ENCODE measurements around the gene MIEF2.

MIEF2 gene

GRCh38 chr17:18236494-18236893 is 24.0 kb upstream of the MIEF2 start:
- 97 to 98% methylated on average over 16 to 17 of the region's 18 CpGs for WGBS, 2 experiments (ENCODE audit: insufficient coverage in 2 of 2)
- Histone ChIP-seq H3K36me3 (ENCODE audit: control insufficient read depth, insufficient read depth, low read length) (peaks cover 88% of the 10 kb centered on the region), H3K27ac (ENCODE audit: low read depth, low read length, severe bottlenecking) (no peak overlapping the region), H3K9me3 (ENCODE audit: control insufficient read depth, low read length) (no peaks in the 10 kb centered on the region), H3K4me1 (ENCODE audit: control insufficient read depth, insufficient read depth, low read length, poor library complexity, severe bottlenecking) (peaks cover 11% of the 10 kb centered on the region), H3K4me3 (ENCODE audit: extremely low read depth, insufficient read depth, low read length, poor library complexity, severe bottlenecking) (no peak overlapping the region)

- Histone ChIP-seq H3K9me3 (ENCODE audit: control insufficient read depth, low read length) (no peaks in the 10 kb centered on the region), H3K36me3 (ENCODE audit: control insufficient read depth, insufficient read depth, low read length) (peaks cover 92% of the 10 kb centered on the region), H3K4me3 (ENCODE audit: extremely low read depth, insufficient read depth, low read length, poor library complexity, severe bottlenecking) (no peak overlapping the region), H3K4me1 (ENCODE audit: control insufficient read depth, insufficient read depth, low read length, poor library complexity, severe bottlenecking) (peaks cover 11% of the 10 kb centered on the region), H3K27ac (ENCODE audit: low read depth, low read length, severe bottlenecking) (no peak overlapping the region)
- WGBS, 2 experiments (ENCODE audit: insufficient coverage in 2 of 2): 97 to 99% methylated on average over 19 to 20 of the region's 20 CpGs
These were observed 23.0 kb upstream of the MIEF2 start for GRCh38 chr17:18237461-18237860.

- H3K4me3 ChIP-seq (ENCODE audit: extremely low read depth, insufficient read depth, low read length, poor library complexity, severe bottlenecking): no peak overlapping the region
- no peaks in the 10 kb centered on the region for H3K9me3 ChIP-seq (ENCODE audit: control insufficient read depth, low read length)
- no peak overlapping the region for H3K27ac ChIP-seq (ENCODE audit: low read depth, low read length, severe bottlenecking)
- WGBS, 2 experiments (ENCODE audit: insufficient coverage in 2 of 2): 97 to 99% methylated on average over 16 to 17 of the region's 18 CpGs
- peaks cover 89% of the 10 kb centered on the region for H3K36me3 ChIP-seq (ENCODE audit: control insufficient read depth, insufficient read depth, low read length)
- H3K4me1 ChIP-seq (ENCODE audit: control insufficient read depth, insufficient read depth, low read length, poor library complexity, severe bottlenecking): peaks cover 11% of the 10 kb centered on the region
These were observed 22.2 kb upstream of the MIEF2 start for GRCh38 chr17:18238299-18238698.

GRCh38 chr17:18240449-18240848 is 20.0 kb upstream of the MIEF2 start:
- no peaks in the 10 kb centered on the region for H3K9me3 ChIP-seq (ENCODE audit: control insufficient read depth, low read length)
- H3K4me1 ChIP-seq (ENCODE audit: control insufficient read depth, insufficient read depth, low read length, poor library complexity, severe bottlenecking): peaks cover 8% of the 10 kb centered on the region
- 94 to 96% methylated on average over 18 of the region's 19 CpGs for WGBS, 2 experiments (ENCODE audit: insufficient coverage in 2 of 2)
- no peak overlapping the region for H3K27ac ChIP-seq (ENCODE audit: low read depth, low read length, severe bottlenecking)
- peaks cover 88% of the 10 kb centered on the region for H3K36me3 ChIP-seq (ENCODE audit: control insufficient read depth, insufficient read depth, low read length)
- no peak overlapping the region for H3K4me3 ChIP-seq (ENCODE audit: extremely low read depth, insufficient read depth, low read length, poor library complexity, severe bottlenecking)

- Histone ChIP-seq H3K36me3 (ENCODE audit: control insufficient read depth, insufficient read depth, low read length) (peaks cover 88% of the 10 kb centered on the region), H3K4me3 (ENCODE audit: extremely low read depth, insufficient read depth, low read length, poor library complexity, severe bottlenecking) (no peak overlapping the region), H3K27ac (ENCODE audit: low read depth, low read length, severe bottlenecking) (no peak overlapping the region), H3K4me1 (ENCODE audit: control insufficient read depth, insufficient read depth, low read length, poor library complexity, severe bottlenecking) (no peaks in the 10 kb centered on the region), H3K9me3 (ENCODE audit: control insufficient read depth, low read length) (no peaks in the 10 kb centered on the region)
- WGBS, 2 experiments (ENCODE audit: insufficient coverage in 2 of 2): 92 to 93% methylated on average over 27 to 28 of the region's 28 CpGs
These were observed 19.1 kb upstream of the MIEF2 start for GRCh38 chr17:18241229-18241871.

- WGBS, 2 experiments (ENCODE audit: insufficient coverage in 2 of 2): 94 to 96% methylated on average over 20 of the region's 21 CpGs
- no peaks in the 10 kb centered on the region for H3K4me1 ChIP-seq (ENCODE audit: control insufficient read depth, insufficient read depth, low read length, poor library complexity, severe bottlenecking)
These were observed 15.3 kb upstream of the MIEF2 start for GRCh38 chr17:18245038-18245776.

GRCh38 chr17:18246109-18246725 is 14.2 kb upstream of the MIEF2 start:
- peaks cover 85% of the 10 kb centered on the region for H3K36me3 ChIP-seq (ENCODE audit: control insufficient read depth, insufficient read depth, low read length)
- no peak overlapping the region for H3K4me3 ChIP-seq (ENCODE audit: extremely low read depth, insufficient read depth, low read length, poor library complexity, severe bottlenecking)
- H3K9me3 ChIP-seq (ENCODE audit: control insufficient read depth, low read length): no peaks in the 10 kb centered on the region
- 91 to 95% methylated on average over 20 to 23 of the region's 24 CpGs for WGBS, 2 experiments (ENCODE audit: insufficient coverage in 2 of 2)
- no peak overlapping the region for H3K27ac ChIP-seq (ENCODE audit: low read depth, low read length, severe bottlenecking)
- H3K4me1 ChIP-seq (ENCODE audit: control insufficient read depth, insufficient read depth, low read length, poor library complexity, severe bottlenecking): no peaks in the 10 kb centered on the region

More at GRCh38 chr17:18245038-18245776, 15.3 kb upstream of the MIEF2 start:
- peaks cover 83% of the 10 kb centered on the region for H3K36me3 ChIP-seq (ENCODE audit: control insufficient read depth, insufficient read depth, low read length)
- H3K9me3 ChIP-seq (ENCODE audit: control insufficient read depth, low read length): no peaks in the 10 kb centered on the region
- H3K4me3 ChIP-seq (ENCODE audit: extremely low read depth, insufficient read depth, low read length, poor library complexity, severe bottlenecking): no peak overlapping the region
- H3K27ac ChIP-seq (ENCODE audit: low read depth, low read length, severe bottlenecking): no peak overlapping the region

- Histone ChIP-seq H3K36me3 (ENCODE audit: control insufficient read depth, insufficient read depth, low read length) (peaks cover 86% of the 10 kb centered on the region), H3K4me1 (ENCODE audit: control insufficient read depth, insufficient read depth, low read length, poor library complexity, severe bottlenecking) (no peaks in the 10 kb centered on the region), H3K27ac (ENCODE audit: low read depth, low read length, severe bottlenecking) (no peak overlapping the region), H3K9me3 (ENCODE audit: control insufficient read depth, low read length) (no peaks in the 10 kb centered on the region), H3K4me3 (ENCODE audit: extremely low read depth, insufficient read depth, low read length, poor library complexity, severe bottlenecking) (no peak overlapping the region)
- 46 to 60% methylated on average over 23 to 25 of the region's 46 CpGs for WGBS, 2 experiments (ENCODE audit: insufficient coverage in 2 of 2)
These were observed 13.4 kb upstream of the MIEF2 start for GRCh38 chr17:18246880-18247612.

- 92 to 97% methylated on average over 27 to 29 of the region's 30 CpGs for WGBS, 2 experiments (ENCODE audit: insufficient coverage in 2 of 2)
- Histone ChIP-seq H3K9me3 (ENCODE audit: control insufficient read depth, low read length) (no peaks in the 10 kb centered on the region), H3K27ac (ENCODE audit: low read depth, low read length, severe bottlenecking) (no peak overlapping the region), H3K4me3 (ENCODE audit: extremely low read depth, insufficient read depth, low read length, poor library complexity, severe bottlenecking) (no peak overlapping the region), H3K36me3 (ENCODE audit: control insufficient read depth, insufficient read depth, low read length) (peaks cover 86% of the 10 kb centered on the region), H3K4me1 (ENCODE audit: control insufficient read depth, insufficient read depth, low read length, poor library complexity, severe bottlenecking) (no peaks in the 10 kb centered on the region)
These were observed 12.9 kb upstream of the MIEF2 start for GRCh38 chr17:18247613-18248001.

- no peak overlapping the region for H3K4me3 ChIP-seq (ENCODE audit: extremely low read depth, insufficient read depth, low read length, poor library complexity, severe bottlenecking)
- no peaks in the 10 kb centered on the region for H3K4me1 ChIP-seq (ENCODE audit: control insufficient read depth, insufficient read depth, low read length, poor library complexity, severe bottlenecking)
- no peaks in the 10 kb centered on the region for H3K9me3 ChIP-seq (ENCODE audit: control insufficient read depth, low read length)
- 61 to 63% methylated on average over 9 of the region's 9 CpGs for WGBS, 2 experiments (ENCODE audit: insufficient coverage in 2 of 2)
- no peak overlapping the region for H3K27ac ChIP-seq (ENCODE audit: low read depth, low read length, severe bottlenecking)
- H3K36me3 ChIP-seq (ENCODE audit: control insufficient read depth, insufficient read depth, low read length): peaks cover 89% of the 10 kb centered on the region
These were observed 12.1 kb upstream of the MIEF2 start for GRCh38 chr17:18248300-18248731.
